Mesothelial cell of epicardium (in vitro differentiated cells): ENCODE results near the gene DGAT2. TPM values are rescaled to one million over a fixed set of nuclear protein-coding genes. Genes with fewer than 3 reads are reported as not detected.

Experiments used
- DNase-seq, 2 experiments: peaks; one replicate each; pipeline ENCODE4 v3.0.0; 2021; ENCODE audit warnings: low spot score in 2 of 2; ENCODE audit not compliant: unreplicated experiment in 2 of 2
- H3K27ac Mint-ChIP-seq: 2 replicates; pipeline ENCODE4 v1.8.0; 2021; ENCODE audit warnings: mixed read lengths
- H3K27me3 Mint-ChIP-seq: 2 replicates; pipeline ENCODE4 v1.8.0; 2021; ENCODE audit warnings: low read depth, mixed read lengths
- H3K36me3 Mint-ChIP-seq: 2 replicates; pipeline ENCODE4 v1.8.0; 2021; ENCODE audit warnings: mixed read lengths
- H3K4me1 Mint-ChIP-seq: 2 replicates; pipeline ENCODE4 v1.8.0; 2021; ENCODE audit warnings: mixed read lengths
- H3K4me3 Mint-ChIP-seq: 2 replicates; pipeline ENCODE4 v1.8.0; 2021; ENCODE audit warnings: mild to moderate bottlenecking, moderate library complexity, mixed read lengths
- H3K9me3 Mint-ChIP-seq: 2 replicates; pipeline ENCODE4 v1.8.0; 2021; ENCODE audit warnings: mixed read lengths
- CTCF ChIP-seq: fragments of 200-600 bp; sonication (generic); IDR thresholded peaks from one replicate; pipeline ENCODE4 v1.5.0; 2021; ENCODE audit warnings: antibody characterized with exemption; ENCODE audit not compliant: unreplicated experiment
- total RNA-seq: library from RNA; stranded (reverse); gene quantifications from 3 replicates; pipeline ENCODE4 v1.2.1, GENCODE V29; 2021

The DGAT2 gene
- total RNA-seq, 1 donor from 2014 or later, result 1.3 TPM

GRCh38 chr11:75782540-75783263 lies 14.1 kb downstream of the DGAT2 start:
- Mint-ChIP-seq H3K27me3 (no peaks in the 10 kb centered on the region), H3K36me3 (no peaks in the 10 kb centered on the region)

GRCh38 chr11:75783416-75784084 lies 15.0 kb downstream of the DGAT2 start:
- H3K9me3 Mint-ChIP-seq, result no peaks in the 10 kb centered on the region
- DNase-seq, result no peak
- H3K4me1 Mint-ChIP-seq, result no peaks in the 10 kb centered on the region
- H3K27ac Mint-ChIP-seq, result no peak overlapping the region
- TF ChIP-seq CTCF, result no peak
- no peak overlapping the region for H3K4me3 Mint-ChIP-seq
- no peaks in the 10 kb centered on the region for H3K36me3 Mint-ChIP-seq
- no peaks in the 10 kb centered on the region for H3K27me3 Mint-ChIP-seq

More at GRCh38 chr11:75782540-75783263, 14.1 kb downstream of the DGAT2 start:
- Mint-ChIP-seq H3K27ac (no peak overlapping the region), H3K4me1 (no peaks in the 10 kb centered on the region), H3K9me3 (no peaks in the 10 kb centered on the region), H3K4me3 (no peak overlapping the region)
- DNase-seq, result no peak
- TF ChIP-seq CTCF, result no peak

- no peak overlapping the region for H3K27ac Mint-ChIP-seq
- no peaks in the 10 kb centered on the region for H3K36me3 Mint-ChIP-seq
- H3K4me3 Mint-ChIP-seq, result no peak overlapping the region
- no peak for DNase-seq
- H3K27me3 Mint-ChIP-seq, result no peaks in the 10 kb centered on the region
- TF ChIP-seq CTCF, result no peak
- no peaks in the 10 kb centered on the region for H3K4me1 Mint-ChIP-seq
- no peaks in the 10 kb centered on the region for H3K9me3 Mint-ChIP-seq
Measured at GRCh38 chr11:75784085-75784478, 15.5 kb downstream of the DGAT2 start.

- Mint-ChIP-seq H3K27ac (no peak overlapping the region), H3K9me3 (no peaks in the 10 kb centered on the region), H3K27me3 (no peaks in the 10 kb centered on the region), H3K4me1 (no peaks in the 10 kb centered on the region), H3K4me3 (no peak overlapping the region), H3K36me3 (no peaks in the 10 kb centered on the region)
- DNase-seq, result no peak
- no peak for TF ChIP-seq CTCF
Measured at GRCh38 chr11:75784506-75784905, 15.9 kb downstream of the DGAT2 start.

GRCh38 chr11:75785187-75785586 lies 16.6 kb downstream of the DGAT2 start:
- no peaks in the 10 kb centered on the region for H3K27me3 Mint-ChIP-seq
- no peak overlapping the region for H3K4me3 Mint-ChIP-seq
- H3K27ac Mint-ChIP-seq, result no peak overlapping the region
- no peak for TF ChIP-seq CTCF
- no peaks in the 10 kb centered on the region for H3K36me3 Mint-ChIP-seq
- H3K4me1 Mint-ChIP-seq, result no peaks in the 10 kb centered on the region
- no peak for DNase-seq
- H3K9me3 Mint-ChIP-seq, result no peaks in the 10 kb centered on the region
